Medulla oblongata (tissue), 1 donor: ENCODE measurements around the gene SMARCAL1.

Source experiments
- DNase-seq: peaks from one replicate; pipeline ENCODE4 v3.0.0-alpha.2; 2015; ENCODE audit errors: extremely low spot score

SMARCAL1 gene

DNA sequence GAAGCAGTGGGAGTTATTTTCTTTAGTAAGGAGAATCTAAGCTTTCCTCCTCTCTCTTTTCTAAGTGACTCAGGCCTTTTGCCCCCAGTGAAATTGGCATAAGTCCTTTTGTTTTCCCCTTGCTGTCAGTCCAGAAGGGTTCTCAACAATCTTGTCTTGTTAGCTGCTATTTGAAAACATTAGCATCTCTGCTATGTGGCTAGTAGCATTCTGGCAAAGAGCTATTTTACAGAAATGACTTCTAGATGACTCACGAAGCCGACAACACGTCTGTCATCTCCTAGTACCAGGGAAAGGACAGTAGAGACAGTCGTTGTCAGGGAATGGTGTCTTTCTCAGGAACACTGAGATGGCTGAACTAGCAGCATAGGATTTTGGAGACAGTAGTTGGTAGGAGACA, 14.7 kb downstream of the SMARCAL1 start:
- no peak for DNase-seq

DNA sequence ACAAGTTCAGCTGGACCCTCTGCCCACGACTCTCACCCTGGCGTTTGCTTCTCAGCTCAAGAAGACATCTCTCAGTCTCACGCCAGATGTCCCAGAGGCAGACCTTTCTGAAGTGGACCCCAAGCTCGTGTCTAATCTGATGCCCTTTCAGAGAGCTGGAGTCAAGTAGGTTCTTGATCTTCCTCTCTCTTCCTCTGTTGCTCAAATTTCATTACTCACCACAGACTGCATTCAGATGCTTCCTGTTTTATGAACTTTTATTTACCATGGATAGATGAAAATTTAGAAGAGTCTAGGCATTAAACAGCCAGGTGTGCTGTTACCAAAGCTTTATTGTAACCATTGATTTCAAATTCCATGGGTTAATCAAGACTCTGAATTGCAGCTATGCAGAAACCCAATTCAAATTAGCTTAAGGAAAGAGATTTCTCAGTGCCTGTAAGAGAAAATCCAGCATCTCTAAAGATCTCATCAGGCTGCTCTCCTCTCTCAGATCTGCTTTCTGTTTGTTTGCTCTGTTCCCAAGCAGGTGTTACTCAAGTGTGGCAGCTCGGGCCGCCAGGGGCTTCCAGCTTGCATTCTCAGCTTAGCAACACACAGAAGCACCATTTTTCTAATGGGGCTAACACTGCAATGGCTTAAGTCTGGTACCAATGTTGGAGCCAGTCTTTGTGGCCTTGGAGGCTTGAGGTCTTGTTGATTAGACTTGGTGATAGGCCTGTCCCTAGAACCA, 16.5 kb downstream of the SMARCAL1 start:
- DNase-seq: no peak

DNA sequence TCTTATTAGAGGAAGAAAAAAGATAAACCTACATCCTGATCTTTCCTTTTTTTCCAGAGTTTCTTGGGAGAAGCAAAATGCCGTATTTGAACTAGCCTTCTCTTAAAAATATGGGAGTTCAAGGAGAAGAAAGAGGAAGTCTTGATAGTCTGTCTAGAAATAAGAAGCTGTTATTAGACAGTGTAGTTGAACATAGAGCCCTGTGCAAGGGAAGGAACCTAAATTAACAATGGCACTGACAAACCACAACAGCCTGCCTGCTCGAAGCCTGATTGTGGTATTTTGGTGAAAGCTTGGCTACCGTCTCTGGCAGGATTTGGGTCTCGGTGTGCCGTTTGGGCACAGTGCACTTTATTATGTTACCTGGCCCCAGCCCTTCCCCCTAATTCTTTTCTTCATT, 17.1 kb downstream of the SMARCAL1 start:
- no peak for DNase-seq

DNA sequence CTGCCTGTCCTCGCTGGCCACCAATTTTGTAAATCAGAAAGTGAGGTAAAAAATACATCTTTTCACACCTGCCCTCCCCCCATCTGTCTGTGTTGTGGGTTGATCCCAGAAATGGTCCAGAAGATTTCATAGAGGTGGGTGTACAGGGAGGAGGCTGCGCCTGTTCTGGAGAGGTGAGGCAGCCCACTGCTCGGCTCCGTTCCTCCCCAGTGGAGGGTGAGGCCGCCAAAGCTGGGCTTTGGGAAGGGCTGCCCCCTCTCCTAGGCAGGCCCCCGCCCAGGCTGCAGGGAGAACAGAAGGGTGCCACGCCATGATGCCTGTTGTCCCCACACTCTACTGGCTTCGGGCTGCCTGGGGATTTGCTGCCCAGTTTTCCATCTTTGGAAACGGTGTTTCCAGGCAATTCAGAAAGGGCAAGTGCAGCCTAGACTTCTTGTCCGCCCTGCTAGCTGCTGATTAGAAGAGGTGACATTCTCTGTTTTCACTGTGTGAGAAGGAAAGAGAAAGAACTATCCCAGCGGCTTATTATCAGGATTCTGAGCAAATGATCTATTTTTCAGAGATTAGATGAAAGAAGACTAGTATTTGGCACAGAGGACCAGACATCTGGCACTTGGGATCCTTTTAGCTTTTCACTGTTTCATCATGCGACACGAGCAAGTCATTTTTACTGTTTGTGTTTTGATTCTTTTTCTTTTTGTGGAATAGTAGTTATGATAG, 18.7 kb downstream of the SMARCAL1 start:
- DNase-seq: no peak

- DNase-seq: no peak
Observed at GRCh38 chr2:216431531-216431856, 19.2 kb downstream of the SMARCAL1 start.

DNA sequence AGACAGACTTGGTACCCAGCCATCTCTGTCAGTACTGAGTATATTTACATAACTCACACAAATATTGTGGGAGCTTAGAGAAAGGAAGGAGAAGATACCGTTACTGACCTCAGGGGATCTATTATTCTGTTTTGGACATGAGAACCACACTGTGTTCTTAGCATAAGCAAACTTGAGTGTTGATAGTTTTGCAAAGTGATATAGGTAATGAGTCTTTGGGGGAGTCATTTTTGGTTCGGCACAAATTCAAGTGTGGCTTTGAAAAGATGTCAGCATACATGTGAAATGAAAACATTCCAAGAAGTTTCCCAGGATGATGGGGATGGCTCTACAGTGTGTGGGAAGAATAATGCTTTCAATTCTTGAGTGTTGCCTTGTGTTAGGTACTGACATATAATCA, 24.1 kb downstream of the SMARCAL1 start:
- no peak for DNase-seq

- no peak for DNase-seq
Observed at GRCh38 chr2:216441308-216442010, 29.2 kb downstream of the SMARCAL1 start.

- DNase-seq: no peak
Observed at GRCh38 chr2:216445501-216445900, 33.2 kb downstream of the SMARCAL1 start.

DNA sequence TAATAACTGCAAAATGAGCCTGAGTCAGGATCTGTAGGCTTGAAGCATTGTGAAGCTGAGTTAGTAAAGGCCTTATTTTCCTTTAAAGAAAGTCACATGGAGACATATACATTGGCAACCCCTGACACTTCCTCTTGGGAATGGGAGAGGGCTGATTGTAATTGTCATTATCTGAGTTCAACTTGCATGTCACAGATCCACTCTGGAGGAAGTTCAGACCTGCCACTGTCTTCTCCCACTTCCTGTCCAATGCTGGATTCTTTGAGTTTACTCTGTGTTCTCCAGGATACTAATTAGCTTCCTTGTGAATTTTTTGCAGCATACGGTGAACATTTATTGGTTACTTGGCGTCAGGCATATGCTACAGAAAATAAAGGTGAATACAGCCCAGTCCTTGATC, 34.1 kb downstream of the SMARCAL1 start:
- DNase-seq: no peak

GRCh38 chr2:216447293-216447692, 35.0 kb downstream of the SMARCAL1 start:
- no peak for DNase-seq

DNA sequence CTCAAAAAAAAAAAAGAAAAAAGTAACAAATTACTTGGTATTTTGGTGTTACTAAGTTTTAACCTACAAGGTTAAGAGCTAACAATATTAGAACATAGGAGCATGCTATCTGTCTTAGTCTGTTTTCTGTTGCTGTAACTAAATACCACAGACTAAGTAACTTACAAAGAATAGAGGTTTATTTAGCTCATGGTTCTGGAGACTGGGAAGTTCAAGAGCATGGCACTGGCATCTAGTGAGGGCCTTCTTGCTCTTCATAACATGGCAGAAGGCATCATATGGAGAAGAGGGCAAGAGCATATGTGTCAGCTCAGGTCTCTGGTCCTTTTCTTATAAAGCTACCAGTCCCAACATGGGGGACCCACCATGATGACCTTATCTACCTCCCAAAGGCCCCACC, 36.5 kb downstream of the SMARCAL1 start:
- no peak for DNase-seq

DNA sequence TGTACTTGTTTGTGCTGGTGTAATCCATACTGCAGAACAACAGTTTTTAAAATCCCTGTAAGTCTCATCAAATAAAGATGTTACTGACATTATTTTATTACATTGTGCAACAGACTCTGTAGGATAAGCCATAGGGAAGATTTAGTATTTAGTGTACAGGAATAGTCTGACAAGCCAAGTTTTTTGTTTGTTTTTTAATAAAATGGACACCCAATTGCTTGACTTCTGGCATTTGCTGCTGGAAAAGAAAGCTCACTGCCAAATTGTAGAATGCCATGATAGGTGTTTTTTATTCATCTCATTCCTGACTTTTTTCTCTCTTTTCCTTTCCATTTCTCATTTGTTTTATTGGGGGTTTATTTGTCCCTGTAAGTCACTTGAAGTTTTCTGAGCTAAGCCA, 38.1 kb downstream of the SMARCAL1 start:
- no peak for DNase-seq

- DNase-seq: no peak
Observed at GRCh38 chr2:216450784-216451183, 38.5 kb downstream of the SMARCAL1 start.

DNA sequence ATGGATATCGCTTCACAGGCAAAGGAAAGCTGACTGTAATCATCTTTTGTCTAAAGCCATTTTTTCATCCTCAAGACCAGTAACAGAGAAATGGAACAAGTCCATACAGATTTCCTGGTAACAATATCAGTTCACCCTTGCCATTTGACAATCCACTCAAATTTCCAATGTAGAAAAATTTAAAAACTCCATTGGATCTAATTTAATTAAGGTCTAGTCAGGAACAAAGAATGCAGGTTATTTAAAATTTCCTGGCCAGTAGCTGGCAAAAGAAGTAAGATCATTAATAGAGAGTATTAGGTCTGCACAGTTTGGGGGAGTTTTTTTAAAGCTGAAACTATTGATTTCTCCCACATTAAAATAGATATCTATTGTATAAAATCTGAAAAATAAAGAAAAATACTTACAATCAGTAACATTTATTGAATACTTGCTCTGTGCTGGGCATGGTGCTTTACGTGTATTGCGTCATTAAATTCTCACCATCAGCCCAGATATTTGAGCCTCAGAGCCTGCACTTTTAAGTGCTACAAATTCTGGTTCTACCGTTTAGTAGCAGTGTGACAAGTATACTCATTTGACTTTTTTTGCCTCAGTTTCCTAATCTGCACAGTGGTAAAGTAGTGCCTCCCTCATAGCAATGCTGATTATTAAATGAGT, 41.8 kb downstream of the SMARCAL1 start:
- no peak for DNase-seq

DNA sequence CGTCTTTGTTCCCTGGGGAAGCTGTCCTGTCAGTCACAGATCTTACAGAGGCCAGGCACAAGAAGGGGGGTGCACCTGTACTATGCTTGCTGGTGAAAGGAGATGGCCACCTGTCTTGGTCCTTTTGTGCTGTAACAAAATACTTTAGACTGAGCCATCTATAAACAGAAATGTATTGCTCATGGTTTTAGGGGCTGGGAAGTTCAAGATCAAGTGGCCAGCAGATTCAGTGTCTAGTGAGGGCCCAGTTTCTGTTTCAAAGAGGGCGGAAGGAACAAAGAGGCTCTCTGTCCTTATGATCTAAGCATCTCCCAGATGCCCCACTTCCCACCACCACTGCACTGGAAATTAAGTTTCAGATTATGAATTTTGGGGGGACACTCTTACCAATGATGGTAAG, 50.9 kb downstream of the SMARCAL1 start:
- no peak for DNase-seq

GRCh38 chr2:216464104-216464720, 51.9 kb downstream of the SMARCAL1 start:
- DNase-seq: no peak

- DNase-seq: no peak
Observed at GRCh38 chr2:216465579-216466195, 53.4 kb downstream of the SMARCAL1 start.

DNA sequence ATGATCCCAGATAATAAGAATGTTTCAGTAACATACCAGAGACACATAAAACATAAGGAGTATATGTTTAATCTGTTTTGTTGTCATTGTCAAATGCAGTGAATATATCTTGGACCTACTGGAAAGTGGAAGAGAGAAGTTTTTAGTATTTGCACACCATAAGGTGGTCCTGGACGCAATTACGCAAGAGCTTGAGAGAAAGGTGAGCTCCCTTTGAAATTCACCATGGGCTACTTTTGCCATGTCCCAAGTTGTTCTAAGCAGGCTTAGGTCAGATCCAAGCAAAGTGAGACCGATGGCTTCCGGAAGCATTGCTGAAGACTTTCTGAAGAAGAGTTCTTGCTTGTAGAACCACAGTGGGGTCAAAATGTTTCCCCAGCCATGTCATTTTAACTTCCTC, 55.6 kb downstream of the SMARCAL1 start:
- no peak for DNase-seq

DNA sequence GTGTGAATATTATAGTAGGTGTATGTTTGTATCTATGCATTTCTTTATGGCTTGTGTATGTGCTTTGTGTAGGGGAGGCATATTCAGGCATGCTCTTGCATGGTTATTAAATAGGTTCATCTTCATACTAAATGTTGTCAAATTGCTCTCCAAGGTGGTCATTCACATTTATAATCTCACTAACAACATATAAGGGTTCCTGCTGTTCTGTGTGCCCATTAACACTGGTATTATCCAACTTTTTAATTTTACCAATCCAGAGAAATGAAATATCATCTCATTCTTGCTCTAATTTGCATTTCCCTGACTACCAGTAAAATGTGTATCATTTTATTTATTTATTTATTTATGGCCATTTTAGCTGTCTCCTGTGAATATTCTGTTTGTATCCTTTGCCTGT, 57.4 kb downstream of the SMARCAL1 start:
- DNase-seq: no peak

DNA sequence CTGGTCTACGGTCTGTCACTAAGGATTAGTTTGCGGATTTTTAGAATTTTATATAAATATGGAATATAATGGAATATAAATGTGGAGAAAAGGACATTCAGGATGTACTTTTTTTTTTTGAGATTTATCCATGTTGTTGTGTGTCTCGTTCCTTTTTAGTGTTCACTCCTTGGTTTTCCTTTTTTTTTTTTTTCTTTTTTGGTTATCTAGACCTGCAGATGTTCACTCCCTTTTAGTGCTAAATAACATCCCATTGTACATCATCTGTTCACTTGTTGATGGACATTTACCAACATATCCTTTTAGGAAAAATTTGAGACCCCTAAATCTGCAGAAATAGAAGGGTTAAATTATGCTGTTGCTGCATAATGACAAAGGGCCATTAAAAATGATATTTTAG, 60.9 kb downstream of the SMARCAL1 start:
- DNase-seq: no peak

GRCh38 chr2:216474925-216475670, 62.8 kb downstream of the SMARCAL1 start:
- peak; percentile 46 for DNase-seq
